ENCODE measurements around the gene ULBP1.
"Not testable (repeated sequence)": the region's sequence is repeated elsewhere in the genome, so short reads cannot be mapped to it uniquely, and the experiment has no call there.

Gene ULBP1

GRCh38 chr6:149963462-149964307 lies at the start of gene ULBP1:
TSS of gene ULBP1 (plus strand) at chr6:149963943. CDS start at chr6:149964050, 107 bp downstream.
- peak; percentile 90 for DNase-seq (ENCODE audit: low read depth, low spot score)

GRCh38 chr6:149915970-149916865 lies 47.5 kb upstream of the ULBP1 start:
- no peak for DNase-seq (ENCODE audit: low read depth, low spot score)

- no peak for DNase-seq (ENCODE audit: low read depth, low spot score)
Measured at GRCh38 chr6:149917679-149918078, 46.1 kb upstream of the ULBP1 start.

- DNase-seq (ENCODE audit: low read depth, low spot score) = no peak
Measured at GRCh38 chr6:149918151-149918905, 45.4 kb upstream of the ULBP1 start.

- DNase-seq (ENCODE audit: low read depth, low spot score) = not testable (repeated sequence)
Measured at GRCh38 chr6:149919126-149919833, 44.5 kb upstream of the ULBP1 start.

- no peak for DNase-seq (ENCODE audit: low read depth, low spot score)
Measured at GRCh38 chr6:149919834-149920225, 43.9 kb upstream of the ULBP1 start.

- DNase-seq (ENCODE audit: low read depth, low spot score) = no peak
Measured at GRCh38 chr6:149921361-149921760, 42.4 kb upstream of the ULBP1 start.

- not testable (repeated sequence) for DNase-seq (ENCODE audit: low read depth, low spot score)
Measured at GRCh38 chr6:149922091-149922490, 41.7 kb upstream of the ULBP1 start.

- DNase-seq (ENCODE audit: low read depth, low spot score) = peak; percentile 95
Measured at GRCh38 chr6:149922642-149923326, 41.0 kb upstream of the ULBP1 start, which contains the start of gene RAET1G. TSS of gene RAET1G (minus strand) at chr6:149923121. CDS start at chr6:149923010, 111 bp downstream.

GRCh38 chr6:149923327-149923986 lies 40.3 kb upstream of the ULBP1 start:
- DNase-seq (ENCODE audit: low read depth, low spot score) = no peak

- no peak for DNase-seq (ENCODE audit: low read depth, low spot score)
Measured at GRCh38 chr6:149924206-149924932, 39.4 kb upstream of the ULBP1 start.

- DNase-seq (ENCODE audit: low read depth, low spot score) = no peak
Measured at GRCh38 chr6:149924933-149925252, 38.9 kb upstream of the ULBP1 start.

GRCh38 chr6:149925253-149925973 lies 38.3 kb upstream of the ULBP1 start:
- peak; percentile 38 for DNase-seq (ENCODE audit: low read depth, low spot score)

GRCh38 chr6:149925974-149926777 lies 37.6 kb upstream of the ULBP1 start:
- peak; percentile 91 for DNase-seq (ENCODE audit: low read depth, low spot score)

- DNase-seq (ENCODE audit: low read depth, low spot score) = not testable (repeated sequence)
Measured at GRCh38 chr6:149927025-149927424, 36.7 kb upstream of the ULBP1 start.

- DNase-seq (ENCODE audit: low read depth, low spot score) = no peak
Measured at GRCh38 chr6:149929422-149929821, 34.3 kb upstream of the ULBP1 start.

GRCh38 chr6:149931501-149931900 lies 32.2 kb upstream of the ULBP1 start:
- DNase-seq (ENCODE audit: low read depth, low spot score) = no peak

- DNase-seq (ENCODE audit: low read depth, low spot score) = no peak
Measured at GRCh38 chr6:149933036-149933435, 30.7 kb upstream of the ULBP1 start.
